MCF 10A (cell line): Measurements from ENCODE around the gene SCN1A. TPM values are rescaled to one million over a fixed set of nuclear protein-coding genes. Genes with fewer than 3 reads are reported as not detected.

Experiments
- BruUV-seq: library from RNA; stranded (reverse); fragments of 400-500 nt; replicated peaks from 2 replicates; lab custom pipeline; 2021; lab: Mats Ljungman, UMichigan
- CTCF ChIA-PET: fragments of 300-600 bp; sonication (Branson Sonifier 250); formaldehyde crosslinking; extraction: SDS; loops from one replicate; lab custom pipeline; 2021; ENCODE audit warnings: antibody characterized with exemption, inconsistent platforms; lab: Yijun Ruan, JAX
- POLR2A ChIA-PET: fragments of 300-600, 350-650 bp; sonication (Branson Sonifier 250); formaldehyde crosslinking; extraction: SDS; loops from one replicate; lab custom pipeline; 2020; ENCODE audit warnings: antibody characterized with exemption, inconsistent platforms; lab: Yijun Ruan, JAX
- DNase-seq: peaks from one replicate; pipeline ENCODE4 v3.0.0-alpha.2; 2018; ENCODE audit not compliant: unreplicated experiment
- H3K27ac Mint-ChIP-seq: one replicate; pipeline ENCODE4 v1.8.0; 2022; ENCODE audit warnings: mild to moderate bottlenecking, low read depth, mixed read lengths; ENCODE audit not compliant: unreplicated experiment
- H3K27me3 Mint-ChIP-seq: one replicate; pipeline ENCODE4 v1.8.0; 2022; ENCODE audit warnings: mixed read lengths; ENCODE audit not compliant: insufficient read depth, unreplicated experiment
- H3K36me3 Mint-ChIP-seq: one replicate; pipeline ENCODE4 v1.8.0; 2022; ENCODE audit warnings: mild to moderate bottlenecking, moderate library complexity, mixed read lengths; ENCODE audit not compliant: insufficient read depth, unreplicated experiment
- H3K4me1 Mint-ChIP-seq: one replicate; pipeline ENCODE4 v1.8.0; 2022; ENCODE audit warnings: mixed read lengths; ENCODE audit not compliant: insufficient read depth, unreplicated experiment
- H3K4me3 Mint-ChIP-seq: one replicate; pipeline ENCODE4 v1.8.0; 2022; ENCODE audit warnings: mild to moderate bottlenecking, moderate library complexity, mixed read lengths; ENCODE audit not compliant: unreplicated experiment
- H3K9me3 Mint-ChIP-seq: one replicate; pipeline ENCODE4 v1.8.0; 2022; ENCODE audit warnings: mixed read lengths; ENCODE audit not compliant: unreplicated experiment
- CTCF ChIP-seq: fragments of 200-600 bp; IDR thresholded peaks from one replicate; pipeline ENCODE4 v1.8.0; 2022; ENCODE audit warnings: antibody characterized with exemption, mild to moderate bottlenecking; ENCODE audit not compliant: unreplicated experiment
- intact Hi-C: fragments of 100-400 bp; cut with micrococcal nuclease; formaldehyde crosslinking; loops from 2 replicates; pipeline ENCODE4 v1.14.1; 2022
- total RNA-seq: library from RNA; stranded (reverse); gene quantifications from 2 replicates; pipeline ENCODE4 v1.2.3, GENCODE V29; 2022

Gene SCN1A
- total RNA-seq, 1 experiment from 2014 or later: not detected

DNA sequence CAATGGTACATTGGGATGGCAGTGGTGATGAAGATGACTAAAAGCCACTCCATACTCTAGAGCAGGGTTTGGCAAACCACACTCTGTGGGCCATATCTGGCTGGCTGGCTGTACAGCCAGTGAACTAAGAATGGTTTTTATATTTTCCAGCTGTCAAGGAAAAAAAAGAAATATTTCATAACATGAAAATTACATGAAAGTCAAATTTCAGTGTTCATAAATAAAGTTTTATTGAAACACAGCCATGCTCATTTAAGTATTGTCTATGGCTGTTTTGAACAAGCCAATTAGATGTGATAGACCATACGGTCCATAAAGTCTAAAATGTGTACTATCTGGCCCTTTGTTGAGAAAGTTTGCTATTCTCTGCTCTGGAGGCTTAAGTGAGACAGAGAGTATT lies 175.7 kb downstream of the SCN1A start:
- Mint-ChIP-seq H3K4me3 (no peak overlapping the region), H3K36me3 (no peaks in the 10 kb centered on the region), H3K27ac (no peak overlapping the region), H3K27me3 (no peaks in the 10 kb centered on the region), H3K9me3 (no peaks in the 10 kb centered on the region), H3K4me1 (peaks cover 11% of the 10 kb centered on the region)
- no peak for TF ChIP-seq CTCF
- ChIA-PET POLR2A (interaction anchor here (1.2 to 2.2 kb wide), 4 partner anchors 13 to 176 kb away, joined by 3 to 13 read pairs (median 7); partner anchors contain the start of genes GALNT3 and SCN1A), CTCF (interaction anchor here (0.6 to 6.2 kb wide), 7 partner anchors 13 to 1094 kb away, joined by 3 to 108 read pairs (median 3); partner anchors contain the start of gene SCN1A)
- no TSS peak for BruUV-seq
- no peak for DNase-seq
- intact Hi-C loops: loop anchor here (5.0 kb wide), 3 partner anchors 160 to 550 kb away; no protein-coding TSS in a partner anchor

- no peak for DNase-seq
- H3K4me1 Mint-ChIP-seq: peaks cover 9% of the 10 kb centered on the region
- H3K27ac Mint-ChIP-seq: no peak overlapping the region
- H3K27me3 Mint-ChIP-seq: no peaks in the 10 kb centered on the region
- intact Hi-C loops: loop anchor here (5.0 kb wide), 3 partner anchors 162 to 548 kb away; no protein-coding TSS in a partner anchor
- no TSS peak for BruUV-seq
- TF ChIP-seq CTCF: no peak
- ChIA-PET CTCF (interaction anchor here (1.2 kb wide), 1 partner anchor 175 kb away, joined by 6 read pairs; no protein-coding TSS in a partner anchor), POLR2A (no interaction called here)
- H3K4me3 Mint-ChIP-seq: no peak overlapping the region
- H3K36me3 Mint-ChIP-seq: no peaks in the 10 kb centered on the region
- no peaks in the 10 kb centered on the region for H3K9me3 Mint-ChIP-seq
These were observed 177.4 kb downstream of the SCN1A start for GRCh38 chr2:165950438-165950837.

GRCh38 chr2:165941827-165942226 lies 186.0 kb downstream of the SCN1A start:
- peaks cover 16% of the 10 kb centered on the region for H3K36me3 Mint-ChIP-seq
- DNase-seq: no peak
- no peak for TF ChIP-seq CTCF
- no peaks in the 10 kb centered on the region for H3K9me3 Mint-ChIP-seq
- H3K27me3 Mint-ChIP-seq: no peaks in the 10 kb centered on the region
- intact Hi-C loops: no loop called here
- H3K4me3 Mint-ChIP-seq: no peak overlapping the region
- no TSS peak for BruUV-seq
- POLR2A ChIA-PET: no interaction called here
- H3K27ac Mint-ChIP-seq: no peak overlapping the region
- no peaks in the 10 kb centered on the region for H3K4me1 Mint-ChIP-seq
- CTCF ChIA-PET: interaction anchor here (0.6 to 0.7 kb wide), 2 partner anchors 18 to 658 kb away, joined by 3 to 5 read pairs; no protein-coding TSS in a partner anchor

- Mint-ChIP-seq H3K9me3 (no peaks in the 10 kb centered on the region), H3K4me1 (no peaks in the 10 kb centered on the region), H3K27me3 (no peaks in the 10 kb centered on the region), H3K27ac (no peak overlapping the region), H3K4me3 (no peak overlapping the region), H3K36me3 (peaks cover 16% of the 10 kb centered on the region)
- intact Hi-C loops: no loop called here
- CTCF ChIA-PET: interaction anchor here (1.0 kb wide), 1 partner anchor 15 kb away, joined by 3 read pairs; the partner anchor contains the start of gene TTC21B
- POLR2A ChIA-PET: interaction anchor here (0.7 kb wide), 1 partner anchor 9 kb away, joined by 3 read pairs; no protein-coding TSS in a partner anchor
- BruUV-seq: no TSS peak
- no peak for DNase-seq
- no peak for TF ChIP-seq CTCF
These were observed 189.6 kb downstream of the SCN1A start for GRCh38 chr2:165938237-165938636.

Other genes starting within 250 kb of the SCN1A start
- 9.8 and 10.9 TPM in 2 replicates for gene TTC21B, start 174.2 kb downstream of the SCN1A start, total RNA-seq
- 1.3 and 1.9 TPM in 2 replicates for gene SCN9A, start 247.9 kb upstream of the SCN1A start, total RNA-seq